ENCODE measurements around the gene PTK7.

The PTK7 gene

GRCh38 chr6:43207286-43207685 is 131.2 kb downstream of the PTK7 start:
- no peak for DNase-seq (ENCODE audit: low read depth in 2 of 2)
